HEK293 (cell line): ENCODE measurements around the gene PTPRN2.

Experiments used
- CTCF ChIA-PET: fragments of 350-600 bp; formaldehyde crosslinking; extraction: SDS; loops from one replicate; lab custom pipeline; 2021; ENCODE audit warnings: antibody characterized with exemption; lab: Yijun Ruan, JAX
- POLR2A ChIA-PET: fragments of 300-600 bp; formaldehyde crosslinking; extraction: SDS; loops from one replicate; lab custom pipeline; 2020; ENCODE audit warnings: antibody characterized with exemption, inconsistent platforms; lab: Yijun Ruan, JAX
- H3K27ac ChIP-seq: fragments of 200-500 bp; sonication (Bioruptor generic); 2 replicates; pipeline ENCODE4 v1.5.1; 2014; ENCODE audit warnings: low read depth, low read length, control low read depth, inconsistent platforms; ENCODE audit errors: extremely low read depth
- H3K36me3 ChIP-seq, 2 experiments: fragments of 200-500 bp in 1 of 2; sonication (Bioruptor generic) in 1 of 2; 1 replicate in 1 of 2; 2 replicates in 1 of 2; pipeline ENCODE4 v1.5.1; 2014 to 2017; ENCODE audit warnings: inconsistent platforms in 2 of 2, low read length in 2 of 2; ENCODE audit not compliant: control insufficient read depth in 2 of 2, insufficient read depth in 1 of 2
- H3K4me1 ChIP-seq: fragments of 200-500 bp; sonication (Bioruptor generic); 2 replicates; pipeline ENCODE4 v1.5.1; 2014; ENCODE audit warnings: mild to moderate bottlenecking, low read length, inconsistent platforms; ENCODE audit not compliant: control insufficient read depth, insufficient read depth
- H3K4me3 ChIP-seq: 2 replicates; pipeline ENCODE4 v1.5.1; 2011; ENCODE audit warnings: low read depth, mild to moderate bottlenecking, control low read depth, low read length, moderate library complexity
- H3K9me3 ChIP-seq: fragments of 200-500 bp; sonication (Bioruptor generic); 2 replicates; pipeline ENCODE4 v1.5.1; 2014; ENCODE audit warnings: low read depth, low read length, inconsistent platforms; ENCODE audit not compliant: control insufficient read depth, insufficient read depth
- AEBP2 ChIP-seq: fragments of 450-650 bp; formaldehyde crosslinking; IDR thresholded peaks from 2 replicates; pipeline ENCODE4 v1.5.1; 2016; ENCODE audit warnings: missing biosample characterization, missing genetic modification characterization, borderline replicate concordance
- KLF17 ChIP-seq: fragments of 450-650 bp; formaldehyde crosslinking; IDR thresholded peaks from 2 replicates; pipeline ENCODE4 v1.5.1; 2016; ENCODE audit warnings: missing biosample characterization, missing genetic modification characterization
- OVOL3 ChIP-seq: fragments of 450-650 bp; formaldehyde crosslinking; IDR thresholded peaks from 2 replicates; pipeline ENCODE4 v1.5.1; 2016; ENCODE audit warnings: missing biosample characterization, missing genetic modification characterization
- TSHZ1 ChIP-seq: fragments of 450-650 bp; formaldehyde crosslinking; IDR thresholded peaks from 2 replicates; pipeline ENCODE4 v1.5.1; 2016; ENCODE audit warnings: missing biosample characterization, missing genetic modification characterization, borderline replicate concordance
- ZBTB20 ChIP-seq: fragments of 450-650 bp; formaldehyde crosslinking; IDR thresholded peaks from 2 replicates; pipeline ENCODE4 v1.5.1; 2016; ENCODE audit warnings: missing biosample characterization, missing genetic modification characterization
- ZBTB7A ChIP-seq: fragments of 450-650 bp; formaldehyde crosslinking; IDR thresholded peaks from 2 replicates; pipeline ENCODE4 v1.5.1; 2016; ENCODE audit warnings: low read depth, missing biosample characterization, missing genetic modification characterization
- ZNF148 ChIP-seq: fragments of 450-650 bp; formaldehyde crosslinking; IDR thresholded peaks from 2 replicates; pipeline ENCODE4 v1.5.0; 2017; ENCODE audit warnings: missing biosample characterization, missing genetic modification characterization, borderline replicate concordance
- ZNF239 ChIP-seq: fragments of 450-650 bp; formaldehyde crosslinking; IDR thresholded peaks from 2 replicates; pipeline ENCODE4 v1.5.1; 2016; ENCODE audit warnings: missing biosample characterization, missing genetic modification characterization
- ZNF24 ChIP-seq: fragments of 450-650 bp; formaldehyde crosslinking; IDR thresholded peaks from 2 replicates; pipeline ENCODE4 v1.5.1; 2016; ENCODE audit warnings: missing biosample characterization, missing genetic modification characterization
- ZNF335 ChIP-seq: fragments of 450-650 bp; formaldehyde crosslinking; conservative IDR thresholded peaks from 2 replicates; pipeline ENCODE4 v1.5.1; 2016; ENCODE audit warnings: missing biosample characterization, missing genetic modification characterization
- ZNF366 ChIP-seq: fragments of 450-650 bp; formaldehyde crosslinking; conservative IDR thresholded peaks from 2 replicates; pipeline ENCODE4 v1.5.1; 2016; ENCODE audit warnings: missing biosample characterization, missing genetic modification characterization
- ZNF404 ChIP-seq: fragments of 450-650 bp; formaldehyde crosslinking; IDR thresholded peaks from 2 replicates; pipeline ENCODE4 v1.5.1; 2017; ENCODE audit warnings: missing biosample characterization, missing genetic modification characterization
- ZNF426 ChIP-seq: fragments of 450-650 bp; formaldehyde crosslinking; IDR thresholded peaks from 2 replicates; pipeline ENCODE4 v1.5.1; 2017; ENCODE audit warnings: missing biosample characterization, missing genetic modification characterization, mild to moderate bottlenecking, inconsistent platforms, moderate library complexity
- ZNF639 ChIP-seq: fragments of 450-650 bp; formaldehyde crosslinking; IDR thresholded peaks from 2 replicates; pipeline ENCODE4 v1.5.1; 2016; ENCODE audit warnings: missing biosample characterization, missing genetic modification characterization
- ZNF791 ChIP-seq: fragments of 450-650 bp; formaldehyde crosslinking; IDR thresholded peaks from 2 replicates; pipeline ENCODE4 v1.5.1; 2016; ENCODE audit warnings: missing biosample characterization, missing genetic modification characterization
- ZSCAN18 ChIP-seq: fragments of 450-650 bp; formaldehyde crosslinking; IDR thresholded peaks from 2 replicates; pipeline ENCODE4 v1.5.1; 2016; ENCODE audit warnings: missing biosample characterization, missing genetic modification characterization

The PTPRN2 gene

GRCh38 chr7:157731126-157731525, 856.5 kb downstream of the PTPRN2 start:
- H3K9me3 ChIP-seq: no peaks in the 10 kb centered on the region
- POLR2A ChIA-PET: interaction anchor here (0.6 kb wide), 1 partner anchor 212 kb away, joined by 3 read pairs; no protein-coding TSS in a partner anchor
- H3K36me3 ChIP-seq: no peaks in the 10 kb centered on the region
- TF ChIP-seq ZNF239 (no peak), ZNF426 (tag by site-specific recombination) (no peak), ZSCAN18 (tag by site-specific recombination) (no peak), ZBTB7A (tag by site-specific recombination) (no peak), ZBTB20 (tag by site-specific recombination) (no peak), TSHZ1 (tag by site-specific recombination) (no peak), AEBP2 (tag by site-specific recombination) (no peak), ZNF24 (no peak), OVOL3 (tag by site-specific recombination) (no peak), ZNF148 (tag by site-specific recombination) (no peak)
- CTCF ChIA-PET: no interaction called here
- no peak overlapping the region for H3K4me3 ChIP-seq
- no peaks in the 10 kb centered on the region for H3K4me1 ChIP-seq
- H3K27ac ChIP-seq: no peak overlapping the region

- CTCF ChIA-PET: no interaction called here
- H3K9me3 ChIP-seq: no peaks in the 10 kb centered on the region
- POLR2A ChIA-PET: interaction anchor here (0.6 kb wide), 1 partner anchor 213 kb away, joined by 3 read pairs; no protein-coding TSS in a partner anchor
Measured at GRCh38 chr7:157730614-157731013, 857.0 kb downstream of the PTPRN2 start.

More at GRCh38 chr7:157730614-157731013, 857.0 kb downstream of the PTPRN2 start:
- TF ChIP-seq ZNF639 (tag by site-specific recombination) (no peak), ZNF335 (tag by site-specific recombination) (no peak), ZNF404 (no peak), ZNF239 (no peak), ZNF791 (no peak), KLF17 (tag by site-specific recombination) (no peak), ZNF366 (tag by site-specific recombination) (no peak)
- H3K27ac ChIP-seq: no peak overlapping the region
- no peak overlapping the region for H3K4me3 ChIP-seq
- no peaks in the 10 kb centered on the region for H3K4me1 ChIP-seq
- H3K36me3 ChIP-seq: no peaks in the 10 kb centered on the region
